ENCODE results near the gene SPEN. TPM values are rescaled to one million over a fixed set of nuclear protein-coding genes. Genes with fewer than 3 reads are reported as not detected.

SPEN gene
- total and polyA plus RNA-seq, 2 of the 13 experiments (the other 11 are each of a cell fraction or from before 2014, with no cell fraction given) = 4.8 to 14.0 TPM

DNA sequence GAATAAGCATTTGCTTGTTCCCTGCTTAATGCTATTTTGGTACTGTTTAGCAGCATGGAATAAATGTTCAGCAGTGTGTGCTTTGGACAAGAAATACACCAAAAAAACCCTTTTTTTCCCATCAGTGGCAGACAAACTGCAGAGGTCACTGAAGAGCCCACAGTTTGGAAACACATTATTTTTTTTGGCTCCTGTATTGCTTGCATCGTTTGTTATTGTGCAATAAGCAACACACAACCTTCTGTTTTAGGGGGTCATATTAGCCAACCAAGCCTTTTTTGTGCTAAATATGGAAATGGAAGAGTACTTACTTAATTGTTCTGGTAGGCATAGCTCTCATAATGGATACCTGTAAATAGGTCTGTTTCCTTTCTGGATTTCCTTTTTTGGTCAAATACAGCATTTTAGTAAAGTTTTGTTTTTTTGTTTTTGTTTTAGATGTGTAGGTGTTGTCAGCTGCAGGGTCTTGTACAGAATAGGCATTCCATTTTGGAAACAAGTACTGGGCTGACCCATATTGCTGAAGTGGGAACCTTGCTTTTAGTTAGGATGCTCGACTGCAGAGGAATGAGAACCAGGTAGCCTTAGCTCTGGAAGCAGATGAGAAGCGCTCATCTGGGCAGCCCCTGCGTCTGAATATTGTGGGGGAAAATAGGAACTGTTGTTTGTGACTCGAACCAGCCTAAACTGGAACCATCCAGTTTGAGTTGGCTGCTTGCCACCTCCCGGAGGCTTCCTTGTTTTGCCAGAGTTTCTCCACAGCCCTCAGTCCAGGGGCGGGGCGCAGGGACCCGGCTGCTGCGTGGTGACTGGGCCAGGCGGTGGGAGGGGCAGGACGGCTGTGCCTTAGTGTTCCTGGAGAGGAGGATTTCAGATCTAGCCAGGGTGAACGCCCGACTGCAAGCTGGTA is 38.4 kb downstream of the SPEN start (continued):
- TF ChIP-seq ZNF530 (CRISPR knock-in tag; IDR thresholded peaks at IDR 0.05; ENCODE audit: low read depth) = no peak
- TF ChIP-seq ZNF343 (CRISPR knock-in tag; IDR thresholded peaks at IDR 0.05) = peak; percentile 64; the same call in 1 of the 2 replicates
- TF ChIP-seq, protein P1, sequence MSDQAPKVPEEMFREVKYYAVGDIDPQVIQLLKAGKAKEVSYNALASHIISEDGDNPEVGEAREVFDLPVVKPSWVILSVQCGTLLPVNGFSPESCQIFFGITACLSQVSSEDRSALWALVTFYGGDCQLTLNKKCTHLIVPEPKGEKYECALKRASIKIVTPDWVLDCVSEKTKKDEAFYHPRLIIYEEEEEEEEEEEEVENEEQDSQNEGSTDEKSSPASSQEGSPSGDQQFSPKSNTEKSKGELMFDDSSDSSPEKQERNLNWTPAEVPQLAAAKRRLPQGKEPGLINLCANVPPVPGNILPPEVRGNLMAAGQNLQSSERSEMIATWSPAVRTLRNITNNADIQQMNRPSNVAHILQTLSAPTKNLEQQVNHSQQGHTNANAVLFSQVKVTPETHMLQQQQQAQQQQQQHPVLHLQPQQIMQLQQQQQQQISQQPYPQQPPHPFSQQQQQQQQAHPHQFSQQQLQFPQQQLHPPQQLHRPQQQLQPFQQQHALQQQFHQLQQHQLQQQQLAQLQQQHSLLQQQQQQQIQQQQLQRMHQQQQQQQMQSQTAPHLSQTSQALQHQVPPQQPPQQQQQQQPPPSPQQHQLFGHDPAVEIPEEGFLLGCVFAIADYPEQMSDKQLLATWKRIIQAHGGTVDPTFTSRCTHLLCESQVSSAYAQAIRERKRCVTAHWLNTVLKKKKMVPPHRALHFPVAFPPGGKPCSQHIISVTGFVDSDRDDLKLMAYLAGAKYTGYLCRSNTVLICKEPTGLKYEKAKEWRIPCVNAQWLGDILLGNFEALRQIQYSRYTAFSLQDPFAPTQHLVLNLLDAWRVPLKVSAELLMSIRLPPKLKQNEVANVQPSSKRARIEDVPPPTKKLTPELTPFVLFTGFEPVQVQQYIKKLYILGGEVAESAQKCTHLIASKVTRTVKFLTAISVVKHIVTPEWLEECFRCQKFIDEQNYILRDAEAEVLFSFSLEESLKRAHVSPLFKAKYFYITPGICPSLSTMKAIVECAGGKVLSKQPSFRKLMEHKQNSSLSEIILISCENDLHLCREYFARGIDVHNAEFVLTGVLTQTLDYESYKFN (CRISPR knock-in tag; conservative IDR thresholded peaks at IDR 0.05) = 0 out of 2 replicates have a peak, but pooled peaks have one; percentile 21

DNA sequence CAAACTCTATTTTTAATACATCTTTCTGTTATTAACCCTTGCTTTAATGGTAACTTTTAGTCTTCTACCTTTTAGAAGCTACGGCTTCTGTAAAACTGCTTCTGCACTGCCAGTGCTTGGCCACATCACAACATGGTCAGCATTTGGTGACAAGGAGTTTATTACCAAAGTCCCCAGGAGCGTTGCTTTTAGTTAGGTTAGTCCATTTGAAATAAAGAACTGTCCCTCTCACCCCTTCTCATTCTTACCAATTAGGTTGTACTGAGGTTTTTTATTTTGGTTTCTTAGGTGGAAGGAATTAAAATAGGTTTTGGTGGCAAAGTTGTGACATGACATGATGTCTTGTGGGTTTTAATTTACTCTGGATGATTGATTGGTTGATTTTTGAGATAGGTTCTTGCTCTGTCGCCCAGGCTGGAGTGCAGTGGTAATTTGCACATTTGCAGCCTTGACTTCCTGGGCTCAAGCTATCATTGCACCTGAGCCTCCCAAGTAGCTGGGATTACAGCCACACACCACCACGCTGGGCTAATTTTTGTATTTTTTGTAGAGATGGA is 39.2 kb downstream of the SPEN start:
- peaks cover 29% of the 10 kb centered on the region for H3K4me1 ChIP-seq (ENCODE audit: insufficient read depth, low read length)
- no peak for FAIRE-seq
- H4K20me1 ChIP-seq (ENCODE audit: insufficient read depth, low read length) = peaks cover 29% of the 10 kb centered on the region
- intact Hi-C loops (cut with micrococcal nuclease; ENCODE audit: unreplicated experiment) (loop anchor here (5.0 kb wide), 1 partner anchor 39 kb away; the partner anchor contains the start of gene SPEN), in situ Hi-C loops (cut with HindIII; ENCODE audit: extremely low pct_ligation_motif_present, low pct_unique_long_range_greater_than_20kb) (no loop called here)
- no peak for DNase-seq (ENCODE audit: low spot score)
- ChIA-PET CTCF (ENCODE audit: low intra/inter-chr PET ratio, low total read pairs) (no interaction called here), POLR2A (interaction anchor here (0.9 to 2.6 kb wide), 3 partner anchors 10 to 40 kb away, joined by 3 to 12 read pairs (median 8); partner anchors contain the start of gene SPEN)
- 78% methylated on average over 4 of the region's 4 CpGs for WGBS (ENCODE audit: low lambda C conversion rate)
- H3K4me2 ChIP-seq (ENCODE audit: low read depth, low read length) = peak overlapping the region; percentile 87
- H3K4me3 ChIP-seq (replicated peaks in 1 of 3; ENCODE audit: insufficient read depth in 1 of 3, low read depth in 2 of 3, low read length in 3 of 3) = peak overlapping the region in 1 of 3 experiments; percentile 66; a peak in 2 of 6 replicates
- H3K36me3 ChIP-seq (replicated peaks in 1 of 2; ENCODE audit: control insufficient read depth in 1 of 2, insufficient read depth in 2 of 2, low read length in 2 of 2) = peaks cover 0 to 21% of the 10 kb centered on the region in 2 experiments; a peak in 1 of 5 replicates
- no TSS peak for BruUV-seq (replicated peaks)
- no peak overlapping the region for H3K9ac ChIP-seq (ENCODE audit: insufficient read depth, low read depth, low read length)
- no peaks in the 10 kb centered on the region for H3K9me3 ChIP-seq (ENCODE audit: low read length)
- ATAC-seq = peak; percentile 49
- H2AFZ ChIP-seq (ENCODE audit: low read length) = no peak overlapping the region
- peak overlapping the region; percentile 77 for H3K27ac ChIP-seq (ENCODE audit: extremely low read length, insufficient read depth, low read length)
- H3K27me3 ChIP-seq (ENCODE audit: control insufficient read depth in 1 of 2, insufficient read depth in 2 of 2, low read length in 2 of 2) = no peaks in the 10 kb centered on the region
- H3K79me2 ChIP-seq (ENCODE audit: insufficient read depth, low read length) = peaks cover 93% of the 10 kb centered on the region
- TF ChIP-seq, protein P2, sequence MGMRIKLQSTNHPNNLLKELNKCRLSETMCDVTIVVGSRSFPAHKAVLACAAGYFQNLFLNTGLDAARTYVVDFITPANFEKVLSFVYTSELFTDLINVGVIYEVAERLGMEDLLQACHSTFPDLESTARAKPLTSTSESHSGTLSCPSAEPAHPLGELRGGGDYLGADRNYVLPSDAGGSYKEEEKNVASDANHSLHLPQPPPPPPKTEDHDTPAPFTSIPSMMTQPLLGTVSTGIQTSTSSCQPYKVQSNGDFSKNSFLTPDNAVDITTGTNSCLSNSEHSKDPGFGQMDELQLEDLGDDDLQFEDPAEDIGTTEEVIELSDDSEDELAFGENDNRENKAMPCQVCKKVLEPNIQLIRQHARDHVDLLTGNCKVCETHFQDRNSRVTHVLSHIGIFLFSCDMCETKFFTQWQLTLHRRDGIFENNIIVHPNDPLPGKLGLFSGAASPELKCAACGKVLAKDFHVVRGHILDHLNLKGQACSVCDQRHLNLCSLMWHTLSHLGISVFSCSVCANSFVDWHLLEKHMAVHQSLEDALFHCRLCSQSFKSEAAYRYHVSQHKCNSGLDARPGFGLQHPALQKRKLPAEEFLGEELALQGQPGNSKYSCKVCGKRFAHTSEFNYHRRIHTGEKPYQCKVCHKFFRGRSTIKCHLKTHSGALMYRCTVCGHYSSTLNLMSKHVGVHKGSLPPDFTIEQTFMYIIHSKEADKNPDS (CRISPR knock-in tag; IDR thresholded peaks at IDR 0.05) = no peak
- TF ChIP-seq ZNF484 (CRISPR knock-in tag; IDR thresholded peaks at IDR 0.05; ENCODE audit: borderline replicate concordance, low read depth) (no peak), TSC22D2 (CRISPR knock-in tag; IDR thresholded peaks at IDR 0.05; ENCODE audit: borderline replicate concordance) (no peak), KAT7 (CRISPR knock-in tag; IDR thresholded peaks at IDR 0.05; ENCODE audit: borderline replicate concordance) (0 out of 2 replicates have a peak, but pooled peaks have one; percentile 1), RXRB (CRISPR knock-in tag; IDR thresholded peaks at IDR 0.05; ENCODE audit: borderline replicate concordance) (0 out of 2 replicates have a peak, but pooled peaks have one; percentile 1), HNRNPK (IDR thresholded peaks at IDR 0.05; ENCODE audit: low read depth, low read length, poor library complexity, severe bottlenecking) (no peak), MBD4 (IDR thresholded peaks at IDR 0.05; ENCODE audit: borderline replicate concordance, low read length) (no peak), PHB2 (IDR thresholded peaks at IDR 0.05; ENCODE audit: partially characterized antibody) (no peak), ZBTB38 (CRISPR knock-in tag; IDR thresholded peaks at IDR 0.05) (no peak), FOXK2 (IDR thresholded peaks at IDR 0.05) (no peak)
- TF ChIP-seq, protein P3, sequence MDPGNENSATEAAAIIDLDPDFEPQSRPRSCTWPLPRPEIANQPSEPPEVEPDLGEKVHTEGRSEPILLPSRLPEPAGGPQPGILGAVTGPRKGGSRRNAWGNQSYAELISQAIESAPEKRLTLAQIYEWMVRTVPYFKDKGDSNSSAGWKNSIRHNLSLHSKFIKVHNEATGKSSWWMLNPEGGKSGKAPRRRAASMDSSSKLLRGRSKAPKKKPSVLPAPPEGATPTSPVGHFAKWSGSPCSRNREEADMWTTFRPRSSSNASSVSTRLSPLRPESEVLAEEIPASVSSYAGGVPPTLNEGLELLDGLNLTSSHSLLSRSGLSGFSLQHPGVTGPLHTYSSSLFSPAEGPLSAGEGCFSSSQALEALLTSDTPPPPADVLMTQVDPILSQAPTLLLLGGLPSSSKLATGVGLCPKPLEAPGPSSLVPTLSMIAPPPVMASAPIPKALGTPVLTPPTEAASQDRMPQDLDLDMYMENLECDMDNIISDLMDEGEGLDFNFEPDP (CRISPR knock-in tag; conservative IDR thresholded peaks at IDR 0.05) = no peak
